Retinal pigment epithelial cell (primary cell): ENCODE results near the gene PRKG1.

Experiments used
- DNase-seq: peaks from one replicate; pipeline ENCODE4 v3.0.0-alpha.2; 2010; ENCODE audit warnings: low read depth
- H3K4me3 ChIP-seq: 2 replicates; pipeline ENCODE4 v1.5.1; 2011; ENCODE audit warnings: mild to moderate bottlenecking, low read length, control low read depth, moderate library complexity
- TF ChIP-seq, protein P1 (sequence below): conservative IDR thresholded peaks from 2 replicates; pipeline ENCODE4 v1.5.1; 2011; ENCODE audit warnings: low read depth, low read length, control low read depth, inconsistent platforms

PRKG1 gene

DNA sequence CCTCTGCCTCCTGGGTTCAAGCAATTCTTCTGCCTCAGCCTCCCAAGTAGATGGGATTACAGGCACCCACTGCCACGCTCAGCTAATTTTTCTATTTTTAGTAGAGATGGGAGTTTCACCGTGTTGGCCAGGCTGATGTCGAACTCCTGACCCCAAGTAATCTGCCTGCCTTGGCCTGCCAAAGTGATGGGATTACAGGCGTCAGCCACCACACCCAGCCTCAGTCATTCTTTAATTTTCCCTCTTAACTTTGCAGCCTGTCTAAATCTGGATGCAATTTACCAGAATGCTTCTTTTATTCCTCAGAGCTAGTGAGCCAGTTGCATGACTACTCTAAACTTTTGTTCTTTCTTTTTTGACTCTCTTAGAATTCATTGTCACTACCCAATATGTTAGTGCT lies 715.6 kb downstream of the PRKG1 start:
- TF ChIP-seq, protein P1, sequence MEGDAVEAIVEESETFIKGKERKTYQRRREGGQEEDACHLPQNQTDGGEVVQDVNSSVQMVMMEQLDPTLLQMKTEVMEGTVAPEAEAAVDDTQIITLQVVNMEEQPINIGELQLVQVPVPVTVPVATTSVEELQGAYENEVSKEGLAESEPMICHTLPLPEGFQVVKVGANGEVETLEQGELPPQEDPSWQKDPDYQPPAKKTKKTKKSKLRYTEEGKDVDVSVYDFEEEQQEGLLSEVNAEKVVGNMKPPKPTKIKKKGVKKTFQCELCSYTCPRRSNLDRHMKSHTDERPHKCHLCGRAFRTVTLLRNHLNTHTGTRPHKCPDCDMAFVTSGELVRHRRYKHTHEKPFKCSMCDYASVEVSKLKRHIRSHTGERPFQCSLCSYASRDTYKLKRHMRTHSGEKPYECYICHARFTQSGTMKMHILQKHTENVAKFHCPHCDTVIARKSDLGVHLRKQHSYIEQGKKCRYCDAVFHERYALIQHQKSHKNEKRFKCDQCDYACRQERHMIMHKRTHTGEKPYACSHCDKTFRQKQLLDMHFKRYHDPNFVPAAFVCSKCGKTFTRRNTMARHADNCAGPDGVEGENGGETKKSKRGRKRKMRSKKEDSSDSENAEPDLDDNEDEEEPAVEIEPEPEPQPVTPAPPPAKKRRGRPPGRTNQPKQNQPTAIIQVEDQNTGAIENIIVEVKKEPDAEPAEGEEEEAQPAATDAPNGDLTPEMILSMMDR: no peak
- no peak overlapping the region for H3K4me3 ChIP-seq
- DNase-seq: no peak

- no peak for DNase-seq
- TF ChIP-seq, protein P1: no peak
- H3K4me3 ChIP-seq: no peak overlapping the region
Observed at GRCh38 chr10:51792678-51793077, 718.4 kb downstream of the PRKG1 start.

- no peak for DNase-seq
- H3K4me3 ChIP-seq: no peak overlapping the region
- TF ChIP-seq, protein P1: no peak
Observed at GRCh38 chr10:51800121-51800520, 725.8 kb downstream of the PRKG1 start.

DNA sequence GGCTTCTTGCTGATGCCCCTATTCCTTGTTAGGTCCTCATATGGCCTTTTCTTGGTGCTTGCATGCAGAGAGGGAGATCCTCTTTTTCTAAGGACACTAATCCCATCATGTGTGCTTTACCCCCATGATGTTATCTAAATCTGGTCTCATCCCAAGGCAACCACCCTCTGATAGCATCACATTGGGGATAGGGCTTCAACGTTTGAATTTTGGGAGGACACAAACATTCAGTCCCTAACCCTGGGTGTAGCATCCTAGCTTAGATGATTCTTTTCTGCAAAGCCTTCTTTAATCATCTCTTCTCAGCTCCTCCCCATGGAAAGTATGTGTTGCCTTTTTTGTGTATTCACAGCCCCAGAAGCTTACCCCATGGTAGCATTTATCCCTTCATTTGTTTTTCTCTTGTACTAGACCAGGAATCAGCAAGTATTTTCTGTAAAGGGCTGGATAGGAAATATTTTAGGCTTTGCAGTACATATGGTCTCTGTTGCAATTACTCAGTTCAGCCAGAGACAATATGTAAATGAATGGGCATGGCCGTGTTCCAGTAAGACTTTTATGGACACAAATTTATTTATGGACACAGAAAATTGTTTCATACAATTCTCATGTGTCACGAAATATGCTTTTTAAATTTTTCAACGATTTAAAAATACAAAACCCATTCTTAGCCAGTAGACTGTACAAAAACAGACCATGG lies 726.6 kb downstream of the PRKG1 start:
- TF ChIP-seq, protein P1: no peak
- no peak overlapping the region for H3K4me3 ChIP-seq
- no peak for DNase-seq

DNA sequence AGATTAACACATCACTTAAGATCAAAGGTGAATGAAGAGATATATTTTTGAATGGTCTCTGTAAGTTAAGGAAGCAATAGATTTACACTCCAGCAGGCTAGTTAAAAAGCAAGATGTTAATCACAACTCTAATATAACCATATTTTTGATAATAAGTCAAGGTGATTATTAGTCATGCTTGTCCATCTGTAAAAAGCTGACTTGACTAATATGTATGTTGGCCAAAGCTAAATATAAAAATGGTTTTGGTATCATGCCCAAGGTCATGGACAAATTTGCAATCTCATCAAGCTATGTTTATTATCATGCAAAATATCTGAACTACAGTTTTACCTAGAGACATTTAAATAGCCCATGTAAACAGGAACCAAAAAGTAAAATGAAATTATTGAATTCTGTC lies 727.7 kb downstream of the PRKG1 start:
- H3K4me3 ChIP-seq: no peak overlapping the region
- TF ChIP-seq, protein P1: no peak
- no peak for DNase-seq

- no peak overlapping the region for H3K4me3 ChIP-seq
- TF ChIP-seq, protein P1: no peak
- no peak for DNase-seq
Observed at GRCh38 chr10:51804866-51805265, 730.6 kb downstream of the PRKG1 start.

DNA sequence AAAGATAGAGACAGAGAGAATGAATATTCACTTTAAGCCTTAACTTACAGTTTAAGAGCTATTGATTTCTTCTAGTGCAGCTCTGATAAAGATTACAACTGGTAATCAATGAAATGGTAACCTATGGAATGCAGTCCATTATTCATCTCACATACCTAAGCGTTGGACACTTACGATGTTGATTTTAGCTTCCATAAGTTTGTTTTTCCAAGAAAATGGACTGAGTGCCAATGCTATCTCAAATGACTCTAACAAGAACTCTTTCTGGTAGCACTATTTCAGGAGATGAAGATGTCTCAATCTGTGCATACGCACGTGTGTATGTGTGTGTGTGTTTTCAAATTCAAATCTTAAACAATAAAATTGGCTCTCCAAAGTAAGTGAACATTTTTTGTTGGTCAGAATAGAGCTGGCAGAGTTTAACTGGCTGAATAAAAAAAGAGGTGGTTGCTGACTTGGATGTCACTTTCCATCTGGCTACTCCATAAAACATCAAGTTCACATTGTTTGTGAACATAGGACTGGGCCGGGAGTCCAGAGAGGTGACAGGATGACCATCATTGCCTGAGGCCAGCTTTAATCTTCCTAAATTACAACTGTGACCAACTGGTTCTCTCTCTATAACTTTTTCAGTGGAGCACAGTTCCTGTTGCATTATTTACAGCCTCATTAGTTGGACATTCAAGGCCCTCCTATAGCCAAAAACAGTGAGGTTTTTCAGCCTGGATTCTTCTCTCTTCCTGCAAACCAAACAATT lies 732.0 kb downstream of the PRKG1 start:
- H3K4me3 ChIP-seq: no peak overlapping the region
- DNase-seq: no peak
- TF ChIP-seq, protein P1: no peak
